Activated CD4-positive, alpha-beta T cell treated with anti-CD3 and anti-CD28 coated beads, Interleukin-2, amount 10 ng/mL, durations not matched to agents 7 days and 5 days (primary cell): ENCODE data around the gene ZNF343. TPM values are rescaled to one million over a fixed set of nuclear protein-coding genes. Genes with fewer than 3 reads are reported as not detected.
A peak's percentile ranks its signal among the peaks of the same experiment; 100 is the strongest.

Source experiments
- CTCF ChIA-PET: fragments of 350-600 bp; sonication (Branson Sonifier 250); formaldehyde crosslinking; loops from one replicate; lab custom pipeline; 2021; ENCODE audit warnings: antibody characterized with exemption; lab: Charles Lee
- POLR2A ChIA-PET: fragments of 350-600 bp; sonication (Branson Sonifier 250); formaldehyde crosslinking; loops from one replicate; lab custom pipeline; 2021; ENCODE audit warnings: antibody characterized with exemption; lab: Charles Lee
- DNase-seq: peaks from one replicate; pipeline ENCODE4 v3.0.0-alpha.2; 2020
- H3K27ac Mint-ChIP-seq: one replicate; pipeline ENCODE4 v1.8.0; 2021; ENCODE audit warnings: mild to moderate bottlenecking, moderate library complexity, mixed read lengths
- H3K27me3 Mint-ChIP-seq: one replicate; pipeline ENCODE4 v1.8.0; 2021; ENCODE audit warnings: mixed read lengths
- H3K36me3 Mint-ChIP-seq: one replicate; pipeline ENCODE4 v1.8.0; 2021; ENCODE audit warnings: low read depth, mixed read lengths
- H3K4me1 Mint-ChIP-seq: one replicate; pipeline ENCODE4 v1.8.0; 2021; ENCODE audit warnings: mixed read lengths
- H3K4me3 Mint-ChIP-seq: one replicate; pipeline ENCODE4 v1.8.0; 2021; ENCODE audit warnings: mild to moderate bottlenecking, moderate library complexity, mixed read lengths
- H3K9me3 Mint-ChIP-seq: one replicate; pipeline ENCODE4 v1.8.0; 2021; ENCODE audit warnings: mixed read lengths
- total RNA-seq, 2 experiments: library from RNA; stranded (reverse); gene quantifications; one replicate each; pipeline ENCODE4 v1.2.3, GENCODE V29; 2021

Gene ZNF343
- total RNA-seq, 2 experiments from 2014 or later = 8.9 to 9.3 TPM

DNA sequence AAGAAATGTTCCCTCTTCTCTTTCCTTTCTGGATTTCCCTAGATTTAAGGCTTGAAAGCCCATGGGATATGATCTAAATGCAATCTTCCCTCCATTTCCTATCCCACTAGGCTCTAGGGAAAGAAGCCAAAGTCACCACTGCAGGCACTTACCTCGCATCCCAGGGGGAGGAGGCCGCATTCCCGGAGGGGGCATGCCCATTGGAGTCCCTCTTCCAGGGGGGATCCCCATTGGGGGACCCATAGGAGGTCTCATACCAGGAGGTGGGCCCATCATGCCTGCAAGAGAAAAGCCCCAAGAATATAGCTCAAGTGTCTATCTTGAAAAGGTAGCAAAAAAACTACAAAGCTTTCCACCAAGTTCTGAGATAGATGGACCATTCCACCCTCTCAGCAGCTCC is 46.2 kb downstream of the ZNF343 start:
- H3K36me3 Mint-ChIP-seq = peaks cover 80% of the 10 kb centered on the region
- H3K4me1 Mint-ChIP-seq = peaks cover 20% of the 10 kb centered on the region
- H3K27me3 Mint-ChIP-seq = no peaks in the 10 kb centered on the region
- ChIA-PET CTCF (interaction anchor here (1.0 kb wide), 1 partner anchor 9 kb away, joined by 3 read pairs; the partner anchor contains the start of gene SNRPB), POLR2A (no interaction called here)
- H3K9me3 Mint-ChIP-seq = no peaks in the 10 kb centered on the region
- no peak overlapping the region for H3K27ac Mint-ChIP-seq
- no peak overlapping the region for H3K4me3 Mint-ChIP-seq
- DNase-seq = no peak

DNA sequence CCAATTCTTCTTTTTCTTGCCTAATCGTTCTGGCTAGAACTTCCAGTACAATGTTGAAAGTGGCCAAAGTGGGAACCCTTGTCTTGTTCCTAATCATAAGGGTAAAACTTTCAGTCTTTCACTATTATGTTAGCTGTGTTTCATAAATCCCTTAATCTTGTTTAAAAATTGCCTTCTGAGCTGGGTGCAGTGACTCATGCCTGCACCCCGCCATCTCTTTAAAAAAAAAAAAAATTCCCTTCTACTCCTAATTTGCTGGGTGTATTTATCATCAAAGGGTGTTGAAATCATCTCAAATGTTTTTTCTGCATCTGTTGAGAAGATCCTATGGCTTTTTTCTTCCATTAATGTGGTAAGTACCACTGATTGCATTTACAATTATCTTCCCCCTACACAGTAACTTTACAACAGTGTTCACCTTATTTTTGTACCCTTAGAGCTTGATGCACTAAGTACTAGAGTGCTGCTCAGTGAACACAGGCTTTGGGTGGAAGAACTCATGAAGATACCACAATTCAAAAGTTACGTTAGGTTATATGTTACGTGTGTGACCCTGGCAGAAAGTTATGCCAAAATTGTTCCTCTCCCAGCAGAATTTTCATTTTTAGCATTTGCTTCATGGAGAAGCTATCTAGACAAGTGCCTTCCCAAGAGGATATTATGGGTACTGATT is 47.8 kb downstream of the ZNF343 start:
- ChIA-PET POLR2A (interaction anchor here (1.7 kb wide), 1 partner anchor 9 kb away, joined by 5 read pairs; the partner anchor contains the start of gene SNRPB), CTCF (interaction anchor here (0.6 to 1.4 kb wide), 2 partner anchors 9 to 1269 kb away, joined by 3 to 4 read pairs; no protein-coding TSS in a partner anchor)
- Mint-ChIP-seq H3K4me1 (peaks cover 9% of the 10 kb centered on the region), H3K36me3 (peaks cover 68% of the 10 kb centered on the region), H3K9me3 (no peaks in the 10 kb centered on the region), H3K27ac (no peak overlapping the region), H3K4me3 (no peak overlapping the region), H3K27me3 (no peaks in the 10 kb centered on the region)
- DNase-seq = no peak

DNA sequence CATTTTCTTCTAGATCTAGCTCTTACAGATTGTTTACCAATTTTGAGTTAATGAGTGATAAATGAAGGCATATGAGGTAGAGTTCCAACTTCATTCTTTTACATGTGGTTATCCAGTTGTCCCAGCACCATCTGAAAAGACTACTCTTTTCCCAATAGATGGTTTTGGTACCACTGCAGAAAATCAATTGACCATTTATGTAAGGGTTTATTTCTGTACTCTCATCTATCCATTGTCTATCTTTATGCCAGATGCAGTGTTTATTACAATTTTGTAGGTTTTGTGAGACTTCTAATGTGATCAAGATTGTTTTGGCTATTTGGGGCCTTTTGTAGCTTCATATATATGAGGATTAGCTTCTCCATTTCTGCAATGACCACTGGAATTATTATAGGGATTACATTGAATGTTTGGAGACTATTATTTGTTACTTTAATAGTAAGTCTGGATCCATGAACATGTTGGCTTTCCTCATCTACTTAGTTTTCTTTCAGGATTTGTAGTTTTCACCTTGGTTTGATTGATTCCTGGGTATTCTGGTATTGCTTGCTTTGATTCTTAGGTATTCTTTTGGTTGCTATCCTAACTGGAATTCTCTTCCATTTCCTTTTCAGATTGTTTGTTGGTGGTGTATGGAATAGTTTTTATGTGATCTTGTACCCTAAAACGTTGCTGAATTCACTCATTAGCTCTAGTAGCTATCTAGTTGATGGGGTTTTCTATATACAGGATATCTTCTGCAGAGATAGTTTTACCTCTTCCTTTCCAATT is 48.5 kb downstream of the ZNF343 start:
- H3K4me3 Mint-ChIP-seq = no peak overlapping the region

DNA sequence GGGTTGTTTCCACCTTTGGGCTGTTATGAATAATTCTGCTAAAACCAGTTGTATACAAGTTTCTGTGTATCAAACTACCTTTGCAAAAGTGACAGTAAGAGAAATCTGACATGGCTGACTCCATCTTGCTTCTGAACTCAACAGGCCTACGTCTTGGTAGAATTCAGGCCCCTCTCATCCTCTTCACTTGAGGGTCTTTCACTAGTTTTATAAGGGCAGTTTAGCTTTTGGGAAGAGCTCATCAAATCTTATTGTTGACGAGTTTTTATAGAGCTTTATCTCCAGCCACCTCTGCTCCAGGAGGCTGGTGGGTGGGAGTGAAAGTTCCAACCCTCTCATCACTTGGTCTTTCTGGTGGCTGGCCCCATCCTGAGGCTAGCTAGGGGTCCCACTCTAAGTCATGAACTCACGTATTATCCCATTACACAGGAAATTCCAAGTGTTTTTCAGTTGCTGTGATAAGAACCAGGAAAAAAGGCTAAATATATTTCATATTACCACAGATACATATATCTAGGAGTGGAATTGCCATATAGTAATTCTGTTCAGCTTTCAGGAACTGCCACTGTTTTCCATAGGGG is 49.7 kb downstream of the ZNF343 start:
- no peaks in the 10 kb centered on the region for H3K9me3 Mint-ChIP-seq
- H3K27ac Mint-ChIP-seq = no peak overlapping the region
- H3K27me3 Mint-ChIP-seq = no peaks in the 10 kb centered on the region
- H3K4me3 Mint-ChIP-seq = no peak overlapping the region
- peaks cover 50% of the 10 kb centered on the region for H3K36me3 Mint-ChIP-seq
- ChIA-PET POLR2A (interaction anchor here (0.7 kb wide), 1 partner anchor 191 kb away, joined by 3 read pairs; no protein-coding TSS in a partner anchor), CTCF (interaction anchor here (0.6 to 1.0 kb wide), 2 partner anchors 63 to 874 kb away, joined by 3 to 4 read pairs; no protein-coding TSS in a partner anchor)
- no peak for DNase-seq
- peaks cover 6% of the 10 kb centered on the region for H3K4me1 Mint-ChIP-seq

More for the DNA sequence above, 48.5 kb downstream of the ZNF343 start:
- ChIA-PET POLR2A (interaction anchor here (0.7 to 1.7 kb wide), 2 partner anchors 10 kb away, joined by 4 to 5 read pairs; partner anchors contain the start of gene SNRPB), CTCF (interaction anchor here (1.0 to 1.4 kb wide), 2 partner anchors 9 to 62 kb away, joined by 3 to 4 read pairs; no protein-coding TSS in a partner anchor)
- peaks cover 6% of the 10 kb centered on the region for H3K4me1 Mint-ChIP-seq
- no peak overlapping the region for H3K27ac Mint-ChIP-seq
- no peak for DNase-seq
- no peaks in the 10 kb centered on the region for H3K9me3 Mint-ChIP-seq
- no peaks in the 10 kb centered on the region for H3K27me3 Mint-ChIP-seq
- H3K36me3 Mint-ChIP-seq = peaks cover 61% of the 10 kb centered on the region

DNA sequence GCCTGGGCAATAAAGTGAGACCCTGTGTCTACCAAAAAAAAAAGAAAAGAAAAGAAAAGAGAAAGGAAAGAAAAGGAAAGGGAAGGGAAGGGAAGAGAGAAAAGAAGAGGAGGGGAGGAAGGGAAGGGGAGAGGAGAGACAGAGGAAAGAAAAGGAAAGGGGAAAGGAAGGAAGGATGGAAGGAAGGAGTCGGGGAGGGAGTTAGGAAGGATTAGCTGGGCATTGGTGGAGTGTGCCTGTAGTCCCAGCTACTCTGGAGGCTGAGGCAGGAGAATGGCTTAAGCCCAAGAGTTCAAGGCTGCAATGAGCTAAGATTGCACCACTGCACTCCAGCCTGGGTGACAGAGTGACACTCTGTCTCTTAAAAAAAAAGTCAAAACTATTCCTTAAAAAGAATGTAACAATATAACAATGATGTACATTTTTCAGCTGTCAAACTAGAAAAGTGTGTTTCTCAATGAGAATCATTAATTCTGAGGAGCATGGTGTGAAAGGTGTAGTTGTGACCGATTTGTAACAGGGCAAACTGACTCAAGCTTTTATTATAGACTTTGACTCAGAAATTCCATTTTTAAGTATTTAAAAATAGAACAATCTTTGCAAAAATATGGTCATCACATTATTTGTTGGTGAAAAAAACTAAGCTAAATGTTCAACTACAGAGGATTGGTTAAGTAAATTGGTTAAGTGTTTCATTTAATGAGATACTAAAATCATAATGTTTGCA is 52.8 kb downstream of the ZNF343 start:
- Mint-ChIP-seq H3K4me1 (peaks cover 1% of the 10 kb centered on the region), H3K4me3 (no peak overlapping the region), H3K27me3 (no peaks in the 10 kb centered on the region), H3K36me3 (peaks cover 26% of the 10 kb centered on the region), H3K27ac (no peak overlapping the region), H3K9me3 (no peaks in the 10 kb centered on the region)
- no peak for DNase-seq
- ChIA-PET POLR2A (no interaction called here), CTCF (interaction anchor here (0.6 to 1.2 kb wide), 3 partner anchors 10 to 19 kb away, joined by 3 read pairs; partner anchors contain the start of gene SNRPB)

DNA sequence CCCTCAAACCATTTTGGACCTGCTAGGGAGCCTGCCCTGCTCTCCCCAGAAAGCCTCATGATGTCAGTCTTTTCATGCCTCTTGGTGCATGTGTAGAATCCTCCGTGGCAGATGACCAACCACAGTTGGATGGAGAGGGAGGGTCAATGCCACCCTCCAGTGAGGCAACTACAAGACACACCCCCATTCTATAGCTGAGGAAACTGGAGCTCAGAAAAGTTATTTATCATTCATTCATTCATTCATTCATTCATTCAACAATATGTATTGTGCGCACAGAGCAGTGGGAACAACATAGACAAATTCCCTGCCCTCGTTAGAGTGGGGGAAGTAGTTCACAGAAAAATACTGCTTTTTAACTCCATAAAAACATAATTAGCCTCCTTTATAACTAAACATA is 54.9 kb downstream of the ZNF343 start:
- POLR2A ChIA-PET = no interaction called here
- no peaks in the 10 kb centered on the region for H3K9me3 Mint-ChIP-seq
- no peak for DNase-seq
- H3K4me3 Mint-ChIP-seq = no peak overlapping the region
- peaks cover 13% of the 10 kb centered on the region for H3K4me1 Mint-ChIP-seq
- CTCF ChIA-PET = interaction anchor here (1.1 kb wide), 1 partner anchor 246 kb away, joined by 3 read pairs; no protein-coding TSS in a partner anchor
- H3K27ac Mint-ChIP-seq = no peak overlapping the region
- H3K36me3 Mint-ChIP-seq = peaks cover 7% of the 10 kb centered on the region
- H3K27me3 Mint-ChIP-seq = no peaks in the 10 kb centered on the region

DNA sequence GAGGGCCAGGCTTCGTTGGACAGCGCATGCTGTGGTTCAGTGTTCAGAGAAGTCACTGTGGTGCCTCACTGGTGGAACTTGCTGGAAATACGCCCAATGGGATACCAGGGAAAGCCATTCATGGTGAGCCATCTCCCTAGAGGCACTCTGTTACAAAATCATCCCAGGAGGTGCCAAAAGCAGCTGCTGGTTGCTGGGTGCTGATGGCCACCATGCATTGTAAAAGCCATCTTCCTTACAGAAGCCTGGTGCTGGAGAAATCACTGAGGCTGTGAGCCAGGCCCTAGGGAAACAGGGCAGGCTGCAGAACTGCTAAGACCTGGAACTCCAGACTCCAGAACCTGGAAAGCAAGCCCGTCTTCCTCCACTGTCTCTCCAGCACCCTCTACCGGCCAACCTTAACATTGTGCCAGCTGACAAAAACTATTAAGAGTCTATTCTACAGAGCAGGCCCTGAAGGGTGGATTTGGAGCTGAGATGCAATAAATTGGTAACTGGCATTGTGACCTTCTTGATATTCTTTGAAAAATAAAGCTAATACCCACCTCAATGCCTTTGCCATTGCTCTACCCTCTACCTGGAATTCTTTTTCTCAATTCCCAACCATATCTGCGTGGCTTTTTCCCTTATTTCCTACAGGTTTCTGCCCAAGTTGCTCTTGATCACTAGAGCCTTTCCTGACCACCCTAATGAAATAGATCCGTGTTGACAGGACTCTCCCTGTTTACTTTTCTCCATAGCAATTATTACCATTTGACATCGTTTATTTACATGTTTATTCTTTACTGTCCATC is 56.6 kb downstream of the ZNF343 start:
- peaks cover 13% of the 10 kb centered on the region for H3K4me1 Mint-ChIP-seq
- H3K36me3 Mint-ChIP-seq = no peaks in the 10 kb centered on the region
- peak; percentile 79 for DNase-seq
- H3K27me3 Mint-ChIP-seq = no peaks in the 10 kb centered on the region
- no peak overlapping the region for H3K27ac Mint-ChIP-seq
- CTCF ChIA-PET = interaction anchor here (0.9 to 1.6 kb wide), 9 partner anchors 9 to 245 kb away, joined by 3 to 6 read pairs (median 4); no protein-coding TSS in a partner anchor
- H3K9me3 Mint-ChIP-seq = no peaks in the 10 kb centered on the region
- no peak overlapping the region for H3K4me3 Mint-ChIP-seq
- POLR2A ChIA-PET = no interaction called here

DNA sequence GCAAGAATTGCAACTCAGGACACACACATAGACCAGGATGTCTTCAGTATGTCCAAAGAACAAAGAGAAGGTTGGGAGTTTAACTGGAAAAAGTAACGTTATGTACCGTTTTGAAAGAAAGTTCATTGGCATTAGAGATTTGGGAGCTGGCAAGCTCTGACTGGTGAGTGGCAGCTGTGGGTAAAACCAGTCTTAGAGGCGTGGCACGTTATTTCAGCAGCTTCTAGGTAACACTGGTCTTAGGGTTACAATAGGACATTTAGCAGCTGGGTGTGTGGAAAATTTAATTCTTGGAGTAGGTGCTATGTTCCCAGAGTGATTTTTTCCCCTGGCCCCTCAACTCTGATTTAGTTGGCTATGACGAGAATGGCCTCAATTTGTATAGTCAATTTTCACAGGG is 57.3 kb downstream of the ZNF343 start:
- Mint-ChIP-seq H3K36me3 (no peaks in the 10 kb centered on the region), H3K4me3 (no peak overlapping the region)

DNA sequence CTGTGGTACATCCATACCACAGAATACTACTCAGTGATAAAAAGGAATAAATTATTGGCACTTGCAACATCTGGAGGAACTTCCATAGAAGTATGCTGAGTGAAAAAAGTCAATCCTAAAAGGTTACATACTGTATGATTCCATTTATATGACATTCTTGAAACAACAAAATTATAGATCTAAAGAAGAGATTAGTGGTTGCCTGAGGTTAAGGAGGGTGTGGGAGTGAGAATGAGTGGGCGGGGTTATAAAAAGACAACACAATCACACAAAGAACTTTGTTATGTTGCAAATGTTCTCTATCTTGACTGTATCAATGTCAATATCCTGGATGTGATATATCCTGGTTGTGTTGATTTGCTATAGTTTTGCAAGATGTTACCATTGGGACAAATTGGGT is 59.3 kb downstream of the ZNF343 start:
- no peak for DNase-seq
- Mint-ChIP-seq H3K4me1 (peaks cover 13% of the 10 kb centered on the region), H3K4me3 (no peak overlapping the region), H3K36me3 (no peaks in the 10 kb centered on the region), H3K9me3 (no peaks in the 10 kb centered on the region), H3K27ac (no peak overlapping the region), H3K27me3 (no peaks in the 10 kb centered on the region)
- CTCF ChIA-PET = no interaction called here
- POLR2A ChIA-PET = no interaction called here

More for the DNA sequence above, 57.3 kb downstream of the ZNF343 start:
- H3K9me3 Mint-ChIP-seq = no peaks in the 10 kb centered on the region
- H3K27me3 Mint-ChIP-seq = no peaks in the 10 kb centered on the region
- POLR2A ChIA-PET = no interaction called here
- H3K4me1 Mint-ChIP-seq = peaks cover 13% of the 10 kb centered on the region
- no peak overlapping the region for H3K27ac Mint-ChIP-seq
- DNase-seq = no peak
- CTCF ChIA-PET = interaction anchor here (0.9 to 1.6 kb wide), 6 partner anchors 10 to 244 kb away, joined by 3 to 6 read pairs (median 4); no protein-coding TSS in a partner anchor

DNA sequence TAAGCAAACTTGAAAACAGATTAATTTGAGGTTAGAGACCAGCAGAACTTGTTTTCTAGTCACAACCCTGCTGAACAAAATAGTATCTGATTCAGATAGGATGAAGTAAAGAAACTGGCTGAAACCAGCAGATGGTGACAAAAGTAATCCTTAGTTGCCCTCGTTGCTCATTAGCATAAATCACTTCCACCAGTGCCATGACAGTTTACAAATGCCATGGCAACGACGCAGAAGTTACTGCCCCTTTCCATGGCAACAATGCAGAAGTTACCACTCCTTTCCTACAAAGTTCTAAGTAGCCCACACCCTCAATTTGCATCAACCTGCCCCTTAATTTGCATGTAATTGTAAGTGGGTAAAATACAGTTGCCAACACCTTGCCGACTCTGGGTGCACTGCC is 61.9 kb downstream of the ZNF343 start:
- H3K27ac Mint-ChIP-seq = no peak overlapping the region
- H3K4me1 Mint-ChIP-seq = peaks cover 13% of the 10 kb centered on the region
- DNase-seq = no peak
- ChIA-PET CTCF (interaction anchor here (0.9 kb wide), 1 partner anchor 12 kb away, joined by 3 read pairs; no protein-coding TSS in a partner anchor), POLR2A (no interaction called here)
- H3K27me3 Mint-ChIP-seq = no peaks in the 10 kb centered on the region
- no peaks in the 10 kb centered on the region for H3K36me3 Mint-ChIP-seq
- no peaks in the 10 kb centered on the region for H3K9me3 Mint-ChIP-seq
- no peak overlapping the region for H3K4me3 Mint-ChIP-seq
